ENCODE measurements around the gene LIG3. TPM values are rescaled to one million over a fixed set of nuclear protein-coding genes. Genes with fewer than 3 reads are reported as not detected.
"Not testable (repeated sequence)": the region's sequence is repeated elsewhere in the genome, so short reads cannot be mapped to it uniquely, and the experiment has no call there.

LIG3 gene
- total RNA-seq, 1 donor from 2014 or later: 20.5 TPM

- DNase-seq (ENCODE audit: missing footprints): no peak
- intact Hi-C loops (cut with DNase I): loop anchor here (1.0 kb wide), 1 partner anchor 123 kb away; the partner anchor contains the start of gene RAD51D
- ATAC-seq: no peak
Observed at GRCh38 chr17:34996422-34997285, 16.3 kb downstream of the LIG3 start.

- intact Hi-C loops (cut with DNase I): loop anchor here (1.0 kb wide), 1 partner anchor 122 kb away; the partner anchor contains the start of gene RAD51D
- DNase-seq (ENCODE audit: missing footprints): no peak
- peak; percentile 71 for ATAC-seq
Observed at GRCh38 chr17:34997355-34997862, 17.1 kb downstream of the LIG3 start.

DNA sequence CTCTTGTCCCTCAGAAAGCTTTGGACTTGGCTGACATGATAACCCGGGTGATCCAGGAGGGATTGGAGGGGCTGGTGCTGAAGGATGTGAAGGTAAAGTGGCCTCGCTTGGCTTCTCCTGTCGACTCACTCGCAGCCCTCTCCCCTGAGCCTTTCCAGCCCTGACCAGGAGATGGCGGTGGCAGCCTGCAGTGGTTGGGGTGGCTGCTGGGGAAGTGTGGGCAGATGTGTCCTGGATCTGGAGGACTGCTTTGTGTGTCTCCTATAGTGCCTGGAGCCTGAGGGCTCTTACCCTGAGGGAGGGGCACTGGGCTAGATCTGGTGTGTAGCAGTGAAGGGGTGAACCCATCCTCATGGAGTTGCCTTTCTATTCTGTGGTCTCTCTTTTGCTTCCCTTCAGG lies 17.9 kb downstream of the LIG3 start:
- intact Hi-C loops (cut with DNase I): loop anchor here (1.0 kb wide), 2 partner anchors 65 to 91 kb away; partner anchors contain the start of gene RFFL
- ATAC-seq (peak; percentile 83), DNase-seq (ENCODE audit: missing footprints) (peak; percentile 89)

DNA sequence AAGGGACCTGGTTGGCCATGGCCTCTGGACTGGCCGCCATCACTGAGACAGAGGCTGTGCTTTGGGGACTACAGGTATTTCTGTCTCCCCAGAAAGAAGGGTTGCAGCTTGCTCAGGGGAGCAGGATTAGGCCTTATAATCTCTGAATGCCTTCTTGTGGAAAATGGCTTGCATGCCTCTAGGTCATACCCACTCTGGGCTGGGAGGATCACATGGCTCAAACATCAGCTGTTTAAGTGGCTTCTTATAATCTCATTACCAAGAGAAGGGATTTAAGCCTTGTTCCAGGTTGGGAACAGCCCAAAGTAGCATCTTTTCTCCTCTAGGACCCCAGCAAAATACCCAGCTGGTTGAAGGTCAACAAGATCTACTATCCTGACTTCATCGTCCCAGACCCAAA lies 19.1 kb downstream of the LIG3 start:
- ATAC-seq: no peak
- intact Hi-C loops (cut with DNase I): no loop called here
- DNase-seq (ENCODE audit: missing footprints): no peak

- DNase-seq (ENCODE audit: missing footprints); intact Hi-C loops (cut with DNase I); ATAC-seq: not testable (repeated sequence)
Observed at GRCh38 chr17:35000965-35001364, 20.7 kb downstream of the LIG3 start.

DNA sequence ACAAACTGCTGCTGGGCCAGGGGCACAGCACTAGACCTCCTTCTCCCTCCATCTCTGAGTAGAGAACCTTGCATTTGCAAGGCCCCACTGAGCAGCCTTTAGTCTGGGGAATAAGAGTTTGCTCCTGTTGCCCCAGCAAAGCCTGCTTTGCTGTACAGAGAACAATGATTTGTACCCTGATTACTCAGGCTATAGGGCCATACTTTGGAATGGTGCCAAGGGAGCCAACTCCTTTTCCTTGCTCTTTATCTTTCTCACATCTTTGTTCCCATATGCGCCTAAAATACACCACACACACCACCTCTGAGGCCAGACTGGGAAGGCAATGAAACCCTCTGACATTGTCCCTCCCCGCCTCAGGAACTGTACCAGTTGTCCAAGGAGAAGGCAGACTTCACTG lies 21.2 kb downstream of the LIG3 start:
- ATAC-seq (no peak), DNase-seq (ENCODE audit: missing footprints) (no peak)
- intact Hi-C loops (cut with DNase I): no loop called here

DNA sequence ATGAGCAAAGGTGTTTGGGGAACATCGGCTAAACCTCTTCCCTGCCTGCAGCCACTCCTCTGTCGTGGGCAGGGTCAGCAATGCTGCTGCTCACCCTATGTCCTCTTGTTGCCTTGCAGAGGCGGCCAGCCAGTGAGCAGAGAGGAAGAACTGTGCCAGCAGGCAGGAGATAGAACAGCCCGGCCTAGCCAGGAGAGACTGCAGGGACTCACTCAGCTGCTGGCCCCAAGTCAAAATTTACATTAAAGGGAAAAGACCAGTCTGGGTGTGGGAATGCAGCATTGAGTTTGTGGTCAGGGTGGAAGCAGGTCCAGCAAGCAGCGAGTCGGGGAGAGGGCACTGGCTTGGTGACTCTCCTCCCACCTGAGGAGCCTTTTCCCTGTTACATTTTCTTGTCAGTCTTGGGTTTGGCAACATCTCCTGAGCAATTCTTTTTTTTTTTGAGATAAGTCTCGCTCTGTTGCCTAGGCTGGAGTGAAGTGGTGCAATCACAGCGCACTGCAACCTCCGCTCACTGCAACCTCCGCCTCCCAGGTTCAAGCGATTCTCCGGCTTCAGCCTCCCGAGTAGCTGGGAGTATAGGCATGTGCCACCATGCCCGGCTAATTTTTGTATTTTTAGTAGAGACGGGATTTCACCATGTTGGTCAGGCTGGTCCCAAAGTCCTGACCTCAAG lies 22.7 kb downstream of the LIG3 start:
- intact Hi-C loops (cut with DNase I): loop anchor here (2.0 kb wide), 1 partner anchor 20 kb away; no protein-coding TSS in a partner anchor
- ATAC-seq: peak; percentile 87

DNA sequence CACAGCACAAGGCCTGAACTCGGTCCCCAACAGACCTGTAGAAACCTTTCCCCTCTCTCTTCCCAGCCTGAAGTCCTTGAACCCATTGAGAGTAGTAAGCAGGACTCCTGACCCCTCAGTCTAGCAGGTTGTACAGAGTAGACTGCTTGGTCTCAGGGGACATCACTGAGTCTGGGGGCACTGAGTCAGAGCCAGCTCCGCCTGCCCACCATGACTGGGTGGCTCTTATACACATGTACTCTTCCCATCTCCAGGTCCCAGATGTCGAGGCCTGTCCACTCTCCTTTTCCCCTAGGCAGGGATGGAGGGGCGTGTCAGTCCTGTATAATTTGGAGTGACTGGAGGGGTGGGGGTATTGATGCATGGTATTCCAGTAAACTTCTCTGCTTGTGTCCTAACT lies 23.5 kb downstream of the LIG3 start:
- intact Hi-C loops (cut with DNase I): loop anchor here (2.0 kb wide), 1 partner anchor 19 kb away; no protein-coding TSS in a partner anchor
- ATAC-seq (no peak), DNase-seq (ENCODE audit: missing footprints) (no peak)

More for the DNA sequence above, 22.7 kb downstream of the LIG3 start:
- DNase-seq (ENCODE audit: missing footprints): peak; percentile 81

GRCh38 chr17:35006345-35006744 lies 26.0 kb downstream of the LIG3 start:
- ATAC-seq: no peak
- intact Hi-C loops (cut with DNase I): no loop called here
- no peak for DNase-seq (ENCODE audit: missing footprints)

GRCh38 chr17:35006961-35007360 lies 26.6 kb downstream of the LIG3 start:
- no peak for ATAC-seq
- intact Hi-C loops (cut with DNase I): no loop called here
- DNase-seq (ENCODE audit: missing footprints): no peak

DNA sequence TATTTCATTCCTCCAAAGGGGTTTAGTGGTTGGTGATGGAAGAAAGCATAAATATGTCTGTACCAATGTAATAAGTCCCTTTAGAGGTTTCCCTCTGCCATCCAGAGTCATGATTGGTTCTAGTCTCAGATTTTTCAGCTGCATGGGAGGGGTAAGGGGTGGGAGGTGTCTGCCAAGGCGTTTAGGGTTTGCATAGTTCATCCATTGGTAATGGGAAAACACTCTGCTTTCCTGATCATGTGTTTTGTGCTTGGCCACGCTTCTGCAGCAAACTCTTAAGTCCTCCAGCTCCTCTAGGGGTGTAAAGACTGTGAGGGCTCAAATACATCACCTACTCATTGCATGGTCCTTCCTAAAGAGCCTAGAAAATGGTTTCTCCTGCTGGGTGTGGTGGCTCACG lies 29.8 kb downstream of the LIG3 start:
- intact Hi-C loops (cut with DNase I): no loop called here
- no peak for ATAC-seq
- DNase-seq (ENCODE audit: missing footprints): no peak

GRCh38 chr17:35011671-35012216 lies 31.4 kb downstream of the LIG3 start:
- ATAC-seq: no peak
- intact Hi-C loops (cut with DNase I): no loop called here
- DNase-seq (ENCODE audit: missing footprints): no peak

GRCh38 chr17:35016369-35016768 lies 36.1 kb downstream of the LIG3 start:
- DNase-seq (ENCODE audit: missing footprints): no peak
- intact Hi-C loops (cut with DNase I): no loop called here
- no peak for ATAC-seq

GRCh38 chr17:35017021-35017420 lies 36.7 kb downstream of the LIG3 start:
- DNase-seq (ENCODE audit: missing footprints): no peak
- ATAC-seq: no peak
- intact Hi-C loops (cut with DNase I): no loop called here

GRCh38 chr17:35018814-35019213 lies 38.5 kb downstream of the LIG3 start:
- intact Hi-C loops (cut with DNase I): no loop called here
- no peak for ATAC-seq
- no peak for DNase-seq (ENCODE audit: missing footprints)

DNA sequence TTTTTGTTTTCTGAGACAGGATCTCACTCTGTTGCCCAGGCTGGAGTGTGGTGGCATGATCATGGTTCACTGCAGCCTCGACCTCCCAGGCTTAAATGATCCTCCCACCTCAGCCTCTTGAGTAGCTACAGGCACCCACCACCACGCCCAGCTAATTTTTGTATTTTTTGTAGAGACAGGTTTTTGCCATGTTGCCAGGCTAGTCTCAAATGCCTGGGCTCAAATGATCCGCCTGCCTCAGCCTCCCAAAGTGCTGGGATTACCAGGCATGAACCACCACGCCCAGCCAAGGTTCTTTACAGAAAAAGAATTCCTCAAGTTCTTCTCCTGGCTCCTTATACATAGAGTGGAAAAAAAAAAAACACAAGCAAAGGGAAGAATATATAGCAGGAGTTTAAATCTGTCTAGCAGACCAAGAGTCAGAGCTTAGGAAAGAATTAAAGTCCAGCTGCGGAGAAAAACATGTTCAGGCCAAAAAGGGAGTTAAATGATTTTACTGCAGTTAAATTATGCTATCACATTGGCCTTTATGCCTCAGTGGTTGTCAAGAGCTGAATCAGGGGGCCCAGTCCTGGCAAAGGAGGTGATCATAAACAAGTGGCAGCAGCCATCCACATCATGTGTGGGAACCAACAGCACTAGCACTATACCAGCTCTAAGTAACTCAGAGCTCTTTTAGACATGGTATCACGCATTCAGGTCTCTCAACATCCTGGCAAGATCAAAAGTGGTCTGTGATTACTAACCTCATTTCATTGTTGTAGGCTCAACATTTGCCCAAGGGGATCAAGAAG lies 39.3 kb downstream of the LIG3 start:
- intact Hi-C loops (cut with DNase I): no loop called here
- DNase-seq (ENCODE audit: missing footprints): no peak
- ATAC-seq: no peak

DNA sequence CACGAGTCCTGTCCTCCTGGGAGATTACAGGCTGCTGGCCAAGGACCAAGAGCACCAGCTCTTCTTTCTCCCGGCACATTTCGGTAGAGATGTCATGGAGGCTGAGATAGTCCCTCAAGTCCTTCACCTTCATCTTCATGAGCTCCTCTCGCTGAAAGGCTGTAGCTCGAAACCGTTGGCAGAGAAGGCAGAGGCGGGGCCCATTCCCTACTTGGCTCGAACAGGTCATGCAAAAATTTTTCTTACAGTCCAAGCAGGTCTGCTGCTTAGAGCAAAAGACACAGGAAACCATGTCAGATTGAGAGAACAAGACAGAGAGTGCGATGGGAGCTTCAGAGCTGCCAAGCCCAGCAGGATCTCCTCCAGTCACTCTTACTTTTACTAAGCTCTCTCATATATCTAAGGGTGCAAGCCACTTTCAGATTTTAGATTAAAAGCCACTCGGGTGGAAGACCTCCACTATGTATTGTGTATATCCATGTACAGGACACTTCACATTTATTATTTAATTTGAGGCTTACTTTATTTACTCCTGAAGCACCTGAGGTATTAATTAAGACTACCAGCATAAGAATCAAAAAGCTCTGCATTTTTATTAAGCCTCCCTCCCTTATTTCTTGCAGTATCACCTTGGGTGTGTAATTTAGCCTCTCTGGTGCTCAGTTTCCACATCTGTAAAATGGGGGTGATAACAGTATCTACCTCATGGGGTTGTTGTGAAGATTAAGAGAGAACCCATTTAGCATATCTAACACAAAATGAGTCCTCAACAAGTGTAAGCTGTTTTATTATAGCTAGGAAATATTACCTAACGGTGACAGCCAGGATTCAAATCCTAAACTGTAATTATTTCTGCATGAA lies 41.4 kb downstream of the LIG3 start:
- intact Hi-C loops (cut with DNase I): loop anchor here (2.0 kb wide), 2 partner anchors 19 to 41 kb away; partner anchors contain the start of gene RFFL
- DNase-seq (ENCODE audit: missing footprints) (no peak), ATAC-seq (no peak)
